ENCODE results near the gene GPR146.

GRCh38 chr7:1053816-1054370 is 9.5 kb downstream of the GPR146 start:
- TF ChIP-seq ZKSCAN8 (CRISPR knock-in tag; IDR thresholded peaks at IDR 0.05; ENCODE audit: borderline replicate concordance) (no peak), HOXA3 (CRISPR knock-in tag; IDR thresholded peaks at IDR 0.05) (no peak)
- TF ChIP-seq, protein P1, sequence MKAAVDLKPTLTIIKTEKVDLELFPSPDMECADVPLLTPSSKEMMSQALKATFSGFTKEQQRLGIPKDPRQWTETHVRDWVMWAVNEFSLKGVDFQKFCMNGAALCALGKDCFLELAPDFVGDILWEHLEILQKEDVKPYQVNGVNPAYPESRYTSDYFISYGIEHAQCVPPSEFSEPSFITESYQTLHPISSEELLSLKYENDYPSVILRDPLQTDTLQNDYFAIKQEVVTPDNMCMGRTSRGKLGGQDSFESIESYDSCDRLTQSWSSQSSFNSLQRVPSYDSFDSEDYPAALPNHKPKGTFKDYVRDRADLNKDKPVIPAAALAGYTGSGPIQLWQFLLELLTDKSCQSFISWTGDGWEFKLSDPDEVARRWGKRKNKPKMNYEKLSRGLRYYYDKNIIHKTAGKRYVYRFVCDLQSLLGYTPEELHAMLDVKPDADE (CRISPR knock-in tag; IDR thresholded peaks at IDR 0.05): no peak

All from HepG2 (cell line).